HFFc6 (cell line): Measurements from ENCODE around the gene CTNNA1. TPM values are rescaled to one million over a fixed set of nuclear protein-coding genes. Genes with fewer than 3 reads are reported as not detected.
"Not testable (repeated sequence)": the region's sequence is repeated elsewhere in the genome, so short reads cannot be mapped to it uniquely, and the experiment has no call there.

Source experiments
- DNase-seq: peaks from one replicate; pipeline ENCODE4 v3.0.0-alpha.2; 2018
- H3K27ac Mint-ChIP-seq: 2 replicates; pipeline ENCODE4 v1.8.0; 2020; ENCODE audit warnings: mild to moderate bottlenecking, mixed read lengths
- H3K27me3 Mint-ChIP-seq: 2 replicates; pipeline ENCODE4 v1.8.0; 2021; ENCODE audit warnings: mild to moderate bottlenecking, moderate library complexity, mixed read lengths; ENCODE audit not compliant: insufficient read depth
- H3K36me3 Mint-ChIP-seq: 2 replicates; pipeline ENCODE4 v1.8.0; 2021; ENCODE audit warnings: low read depth, mixed read lengths
- H3K4me1 Mint-ChIP-seq: 2 replicates; pipeline ENCODE4 v1.8.0; 2020; ENCODE audit warnings: low read depth, mixed read lengths
- H3K4me3 Mint-ChIP-seq: 2 replicates; pipeline ENCODE4 v1.8.0; 2020; ENCODE audit warnings: mild to moderate bottlenecking, moderate library complexity, mixed read lengths
- H3K9me3 Mint-ChIP-seq: 2 replicates; pipeline ENCODE4 v1.8.0; 2020; ENCODE audit warnings: mild to moderate bottlenecking, mixed read lengths
- CTCF ChIP-seq: fragments of 200-600 bp; sonication (generic); IDR thresholded peaks from 2 replicates; pipeline ENCODE4 v1.5.0; 2021; ENCODE audit warnings: antibody characterized with exemption, mild to moderate bottlenecking
- total RNA-seq, 6 experiments: library from RNA; stranded (reverse); fragmentation: NEBNext Ultra II Directional; extraction: Animal tissue kit (Norgen Biotek cat#: 25700); gene quantifications; 2 replicates in 1 of 6; 3 replicates in 5 of 6; pipeline ENCODE4 v1.2.3, GENCODE V29; 2021

CTNNA1 gene
- total RNA-seq, 6 experiments from 2014 or later: 282 to 342 (median 292) TPM

DNA sequence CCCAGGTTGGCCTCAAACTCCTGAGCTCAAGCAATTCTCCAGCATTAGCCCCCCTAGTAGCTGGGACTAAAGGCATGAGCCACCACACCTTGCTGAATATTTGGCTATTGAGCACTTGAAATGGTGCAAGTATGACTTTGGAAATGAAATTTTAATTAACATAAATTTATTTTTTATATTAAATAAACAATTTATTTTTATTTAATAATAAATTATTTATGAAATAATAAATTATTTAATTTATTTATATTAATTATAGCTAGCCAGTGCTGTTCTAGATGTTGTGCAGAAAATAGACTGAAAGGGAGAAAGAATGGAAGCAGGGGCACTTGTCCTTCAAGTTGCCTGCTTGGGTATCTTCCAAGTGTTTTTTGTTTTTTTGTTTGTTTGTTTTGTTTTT is 40.0 kb upstream of the CTNNA1 start:
- no peak for TF ChIP-seq CTCF
- H3K4me3 Mint-ChIP-seq: no peak overlapping the region
- H3K27ac Mint-ChIP-seq: no peak overlapping the region
- no peak for DNase-seq
- H3K36me3 Mint-ChIP-seq: no peaks in the 10 kb centered on the region
- peaks cover 3% of the 10 kb centered on the region for H3K27me3 Mint-ChIP-seq
- H3K4me1 Mint-ChIP-seq: 0 out of 2 replicates have a peak, but pooled peaks cover 7% of the 10 kb centered on the region
- no peaks in the 10 kb centered on the region for H3K9me3 Mint-ChIP-seq

- no peak for TF ChIP-seq CTCF
- Mint-ChIP-seq H3K36me3 (no peaks in the 10 kb centered on the region), H3K9me3 (no peaks in the 10 kb centered on the region), H3K27ac (no peak overlapping the region), H3K4me3 (no peak overlapping the region), H3K27me3 (peaks cover 3% of the 10 kb centered on the region), H3K4me1 (0 out of 2 replicates have a peak, but pooled peaks cover 7% of the 10 kb centered on the region)
- no peak for DNase-seq
Measured at GRCh38 chr5:138714694-138715093, 38.5 kb upstream of the CTNNA1 start.

- H3K9me3 Mint-ChIP-seq, DNase-seq: not testable (repeated sequence)
Measured at GRCh38 chr5:138715931-138716432, 37.2 kb upstream of the CTNNA1 start.

DNA sequence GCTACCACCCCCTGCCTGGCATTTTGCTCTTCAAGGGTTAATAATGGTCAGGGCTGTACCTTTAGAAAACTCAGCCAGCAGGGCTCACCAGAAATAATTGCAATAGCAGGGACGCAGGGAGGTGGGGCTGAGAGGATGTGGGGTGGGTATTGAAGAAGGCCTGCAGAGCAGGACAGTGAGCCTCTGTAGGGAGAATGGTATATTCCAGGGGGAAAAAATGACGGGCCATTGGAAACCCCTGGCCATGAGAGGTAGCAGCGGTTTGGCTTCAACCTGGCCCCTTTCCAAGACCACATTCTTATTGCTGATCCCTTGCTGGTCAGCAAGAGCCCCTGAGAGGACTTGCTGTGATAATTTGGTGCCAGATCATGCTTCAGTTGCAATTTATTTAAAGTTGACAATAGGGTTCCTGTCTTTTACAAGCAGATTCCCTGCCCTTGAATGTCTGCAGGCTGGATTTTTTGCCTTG is 36.7 kb upstream of the CTNNA1 start:
- no peak for TF ChIP-seq CTCF

More at GRCh38 chr5:138715931-138716432, 37.2 kb upstream of the CTNNA1 start:
- H3K4me1 Mint-ChIP-seq, H3K27ac Mint-ChIP-seq, H3K27me3 Mint-ChIP-seq, H3K4me3 Mint-ChIP-seq, H3K36me3 Mint-ChIP-seq: not testable (repeated sequence)

GRCh38 chr5:138717399-138717798 is 35.8 kb upstream of the CTNNA1 start:
- no peaks in the 10 kb centered on the region for H3K9me3 Mint-ChIP-seq
- H3K27ac Mint-ChIP-seq: no peak overlapping the region
- no peak overlapping the region for H3K4me3 Mint-ChIP-seq
- peaks cover 19% of the 10 kb centered on the region for H3K27me3 Mint-ChIP-seq
- no peaks in the 10 kb centered on the region for H3K36me3 Mint-ChIP-seq
- no peak for TF ChIP-seq CTCF
- no peak for DNase-seq
- H3K4me1 Mint-ChIP-seq: 0 out of 2 replicates have a peak, but pooled peaks cover 7% of the 10 kb centered on the region

More for the DNA sequence above, 36.7 kb upstream of the CTNNA1 start:
- Mint-ChIP-seq H3K9me3 (no peaks in the 10 kb centered on the region), H3K4me3 (no peak overlapping the region), H3K4me1 (0 out of 2 replicates have a peak, but pooled peaks cover 7% of the 10 kb centered on the region), H3K27ac (no peak overlapping the region), H3K36me3 (no peaks in the 10 kb centered on the region), H3K27me3 (peaks cover 11% of the 10 kb centered on the region)
- no peak for DNase-seq

DNA sequence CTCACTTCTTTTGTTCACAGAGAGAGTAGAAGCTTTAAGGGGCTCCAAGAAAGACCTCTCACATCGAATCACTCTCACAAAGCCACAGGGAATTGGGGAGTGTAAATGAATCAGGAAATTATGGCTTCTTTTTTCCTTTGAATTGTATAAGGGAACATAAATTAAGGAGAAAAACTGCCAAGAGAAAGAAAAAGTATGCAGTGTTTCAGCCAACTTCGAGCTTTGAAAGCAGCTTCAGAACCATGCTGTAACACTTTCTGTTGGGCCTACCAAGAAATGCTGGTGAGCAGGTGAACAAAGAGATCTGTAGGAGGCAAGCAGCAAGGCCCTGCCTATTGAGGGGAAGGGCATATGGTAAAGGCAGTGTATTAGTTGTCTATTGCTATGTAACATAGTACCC is 33.4 kb upstream of the CTNNA1 start:
- peaks cover 23% of the 10 kb centered on the region for H3K27me3 Mint-ChIP-seq
- no peak overlapping the region for H3K27ac Mint-ChIP-seq
- peaks cover 7% of the 10 kb centered on the region; the same call in 1 of the 2 replicates for H3K4me1 Mint-ChIP-seq
- no peaks in the 10 kb centered on the region for H3K36me3 Mint-ChIP-seq
- H3K4me3 Mint-ChIP-seq: no peak overlapping the region
- no peaks in the 10 kb centered on the region for H3K9me3 Mint-ChIP-seq
- no peak for DNase-seq
- TF ChIP-seq CTCF: no peak
